ENCODE measurements around the gene HSPA1A. TPM values are rescaled to one million over a fixed set of nuclear protein-coding genes. Genes with fewer than 3 reads are reported as not detected.
"Not testable (repeated sequence)": the region's sequence is repeated elsewhere in the genome, so short reads cannot be mapped to it uniquely, and the experiment has no call there.

The HSPA1A gene
- total and polyA plus RNA-seq, 4 donors = 28.8 to 120 (median 77.6) TPM

- peak overlapping the region in 1 of 2 donors; percentile 16 for H3K9ac ChIP-seq (ENCODE audit: low read depth in 1 of 2, low read length in 2 of 2)
- peaks cover 17 to 37% (median 25%) of the 10 kb centered on the region in 4 donors for H3K36me3 ChIP-seq (ENCODE audit: control insufficient read depth in 4 of 4, insufficient read depth in 3 of 4, low read depth in 1 of 4, low read length in 3 of 4)
- no peaks in the 10 kb centered on the region for H3K27me3 ChIP-seq (ENCODE audit: control insufficient read depth in 4 of 4, insufficient read depth in 4 of 4, low read length in 3 of 4)
- H3K27ac ChIP-seq (ENCODE audit: low read depth in 1 of 2, low read length in 2 of 2) = peak overlapping the region in 1 of 2 donors; percentile 46
- peaks cover 5 to 29% (median 23%) of the 10 kb centered on the region in 4 donors for H3K4me1 ChIP-seq (ENCODE audit: control insufficient read depth in 4 of 4, insufficient read depth in 4 of 4, low read length in 3 of 4)
- no peak for DNase-seq (ENCODE audit: low spot score)
- H3K9me3 ChIP-seq (ENCODE audit: control insufficient read depth in 4 of 4, low read length in 3 of 4) = no peaks in the 10 kb centered on the region
- peak overlapping the region in 1 of 3 donors; percentile 17 for H3K4me3 ChIP-seq (ENCODE audit: low read depth in 1 of 3, low read length in 3 of 3)
- TF ChIP-seq RAD21 (IDR thresholded peaks at IDR 0.05) (no peak), RXRA (IDR thresholded peaks at IDR 0.05) (no peak), HNF4G (IDR thresholded peaks at IDR 0.05) (no peak), MAX (IDR thresholded peaks at IDR 0.05) (no peak), FOXA2 (IDR thresholded peaks at IDR 0.05) (no peak), GABPA (IDR thresholded peaks at IDR 0.05 in 1 of 2, conservative IDR thresholded peaks at IDR 0.05 in 1 of 2) (no peak), ZBTB33 (IDR thresholded peaks at IDR 0.05) (no peak), CTCF (IDR thresholded peaks at IDR 0.05; ENCODE audit: low read depth, low read length, missing input control) (no peak), SP1 (IDR thresholded peaks at IDR 0.05) (no peak), ATF3 (IDR thresholded peaks at IDR 0.05) (no peak), FOXA1 (IDR thresholded peaks at IDR 0.05) (no peak), EGR1 (IDR thresholded peaks at IDR 0.05; ENCODE audit: low read depth in 2 of 2) (no peak), YY1 (IDR thresholded peaks at IDR 0.05) (no peak)
- WGBS = 54% methylated on average over 1 of the region's 1 CpG
Measured at GRCh38 chr6:31837369-31838113, 22.2 kb downstream of the HSPA1A start.

- not testable (repeated sequence) for DNase-seq (ENCODE audit: low spot score); H3K27me3 ChIP-seq (ENCODE audit: control insufficient read depth in 4 of 4, insufficient read depth in 4 of 4, low read length in 3 of 4); H3K9ac ChIP-seq (ENCODE audit: low read depth in 1 of 2, low read length in 2 of 2); H3K4me3 ChIP-seq (ENCODE audit: low read depth in 1 of 3, low read length in 3 of 3); H3K9me3 ChIP-seq (ENCODE audit: control insufficient read depth in 4 of 4, low read length in 3 of 4); H3K27ac ChIP-seq (ENCODE audit: low read depth in 1 of 2, low read length in 2 of 2)
- Histone ChIP-seq H3K4me1 (ENCODE audit: control insufficient read depth in 4 of 4, insufficient read depth in 4 of 4, low read length in 3 of 4) (peaks cover 7 to 29% (median 23%) of the 10 kb centered on the region in 4 donors), H3K36me3 (ENCODE audit: control insufficient read depth in 4 of 4, insufficient read depth in 3 of 4, low read depth in 1 of 4, low read length in 3 of 4) (peaks cover 17 to 37% (median 25%) of the 10 kb centered on the region in 4 donors)
- 91% methylated on average over 9 of the region's 9 CpGs for WGBS
Measured at GRCh38 chr6:31838114-31838553, 22.8 kb downstream of the HSPA1A start.

- no peaks in the 10 kb centered on the region for H3K9me3 ChIP-seq (ENCODE audit: control insufficient read depth in 4 of 4, low read length in 3 of 4)
- H3K9ac ChIP-seq (ENCODE audit: low read depth in 1 of 2, low read length in 2 of 2) = no peak overlapping the region
- H3K27ac ChIP-seq (ENCODE audit: low read depth in 1 of 2, low read length in 2 of 2) = no peak overlapping the region
- no peak overlapping the region for H3K4me3 ChIP-seq (ENCODE audit: low read depth in 1 of 3, low read length in 3 of 3)
- H3K36me3 ChIP-seq (ENCODE audit: control insufficient read depth in 4 of 4, insufficient read depth in 3 of 4, low read depth in 1 of 4, low read length in 3 of 4) = peaks cover 17 to 37% (median 25%) of the 10 kb centered on the region in 4 donors
- no peak for DNase-seq (ENCODE audit: low spot score)
- H3K27me3 ChIP-seq (ENCODE audit: control insufficient read depth in 4 of 4, insufficient read depth in 4 of 4, low read length in 3 of 4) = no peaks in the 10 kb centered on the region
- peaks cover 6 to 25% (median 22%) of the 10 kb centered on the region in 4 donors for H3K4me1 ChIP-seq (ENCODE audit: control insufficient read depth in 4 of 4, insufficient read depth in 4 of 4, low read length in 3 of 4)
- TF ChIP-seq TAF1 (conservative IDR thresholded peaks at IDR 0.05) = no peak
- TF ChIP-seq FOXA2 (IDR thresholded peaks at IDR 0.05) = no peak
- no peak for TF ChIP-seq HNF4G (IDR thresholded peaks at IDR 0.05)
- WGBS = 95% methylated on average over 3 of the region's 3 CpGs
Measured at GRCh38 chr6:31838968-31839367, 23.6 kb downstream of the HSPA1A start.

- H3K27ac ChIP-seq (ENCODE audit: low read depth in 1 of 2, low read length in 2 of 2) = not testable (repeated sequence)
- WGBS = 91% methylated on average over 8 of the region's 8 CpGs
Measured at GRCh38 chr6:31839779-31840126, 24.4 kb downstream of the HSPA1A start.

More at GRCh38 chr6:31839779-31840126, 24.4 kb downstream of the HSPA1A start:
- not testable (repeated sequence) for DNase-seq (ENCODE audit: low spot score); H3K9me3 ChIP-seq (ENCODE audit: control insufficient read depth in 4 of 4, low read length in 3 of 4); H3K27me3 ChIP-seq (ENCODE audit: control insufficient read depth in 4 of 4, insufficient read depth in 4 of 4, low read length in 3 of 4); H3K9ac ChIP-seq (ENCODE audit: low read depth in 1 of 2, low read length in 2 of 2); H3K4me3 ChIP-seq (ENCODE audit: low read depth in 1 of 3, low read length in 3 of 3)
- peaks cover 17 to 37% (median 27%) of the 10 kb centered on the region in 4 donors for H3K36me3 ChIP-seq (ENCODE audit: control insufficient read depth in 4 of 4, insufficient read depth in 3 of 4, low read depth in 1 of 4, low read length in 3 of 4)
- peaks cover 6 to 23% (median 22%) of the 10 kb centered on the region in 4 donors for H3K4me1 ChIP-seq (ENCODE audit: control insufficient read depth in 4 of 4, insufficient read depth in 4 of 4, low read length in 3 of 4)
